Calu3 (cell line): ENCODE results near the gene PTPRN2. TPM values are rescaled to one million over a fixed set of nuclear protein-coding genes. Genes with fewer than 3 reads are reported as not detected.
"Not testable (repeated sequence)": the region's sequence is repeated elsewhere in the genome, so short reads cannot be mapped to it uniquely, and the experiment has no call there.

Source experiments
- BruUV-seq: library from RNA; stranded (reverse); fragments of 400-500 nt; replicated peaks from 2 replicates; lab custom pipeline; 2021; lab: Mats Ljungman, UMichigan
- CTCF ChIA-PET: fragments of 300-600 bp; sonication (Branson Sonifier 250); formaldehyde crosslinking; loops from one replicate; lab custom pipeline; 2022; ENCODE audit warnings: antibody characterized with exemption; lab: Charles Lee
- DNase-seq: peaks from one replicate; pipeline ENCODE4 v3.0.0; 2022
- H3K27ac Mint-ChIP-seq: one replicate; pipeline ENCODE4 v1.8.0; 2022; ENCODE audit warnings: mixed read lengths; ENCODE audit not compliant: unreplicated experiment
- H3K27me3 Mint-ChIP-seq: one replicate; pipeline ENCODE4 v1.8.0; 2022; ENCODE audit warnings: mixed read lengths; ENCODE audit not compliant: unreplicated experiment
- H3K36me3 Mint-ChIP-seq: one replicate; pipeline ENCODE4 v1.8.0; 2022; ENCODE audit warnings: mild to moderate bottlenecking, moderate library complexity, mixed read lengths; ENCODE audit not compliant: insufficient read depth, unreplicated experiment
- H3K4me1 Mint-ChIP-seq: one replicate; pipeline ENCODE4 v1.8.0; 2022; ENCODE audit warnings: mild to moderate bottlenecking, low read depth, mixed read lengths; ENCODE audit not compliant: unreplicated experiment
- H3K4me3 Mint-ChIP-seq: one replicate; pipeline ENCODE4 v1.8.0; 2022; ENCODE audit warnings: mild to moderate bottlenecking, low read depth, moderate library complexity, mixed read lengths; ENCODE audit not compliant: unreplicated experiment
- H3K9me3 Mint-ChIP-seq: one replicate; pipeline ENCODE4 v1.8.0; 2022; ENCODE audit warnings: low read depth, mixed read lengths; ENCODE audit not compliant: unreplicated experiment
- CTCF ChIP-seq: fragments of 200-600 bp; IDR thresholded peaks from one replicate; pipeline ENCODE4 v1.8.0; 2022; ENCODE audit warnings: antibody characterized with exemption; ENCODE audit not compliant: unreplicated experiment
- intact Hi-C: fragments of 100-400 bp; cut with micrococcal nuclease; formaldehyde crosslinking; loops from one replicate; pipeline ENCODE4 v1.10.0; 2022; ENCODE audit not compliant: unreplicated experiment
- total RNA-seq: library from RNA; stranded (reverse); gene quantifications from 2 replicates; pipeline ENCODE4 v1.2.3, GENCODE V29; 2022

The PTPRN2 gene
- total RNA-seq, 1 experiment from 2014 or later = 2.0 TPM

GRCh38 chr7:158255558-158255957 is 332.1 kb downstream of the PTPRN2 start:
- Mint-ChIP-seq H3K27ac (no peak overlapping the region), H3K4me3 (no peak overlapping the region), H3K27me3 (no peaks in the 10 kb centered on the region), H3K4me1 (no peaks in the 10 kb centered on the region), H3K9me3 (peaks cover 6% of the 10 kb centered on the region), H3K36me3 (no peaks in the 10 kb centered on the region)
- BruUV-seq = no TSS peak
- no peak for TF ChIP-seq CTCF
- intact Hi-C loops = no loop called here
- CTCF ChIA-PET = no interaction called here
- no peak for DNase-seq

DNA sequence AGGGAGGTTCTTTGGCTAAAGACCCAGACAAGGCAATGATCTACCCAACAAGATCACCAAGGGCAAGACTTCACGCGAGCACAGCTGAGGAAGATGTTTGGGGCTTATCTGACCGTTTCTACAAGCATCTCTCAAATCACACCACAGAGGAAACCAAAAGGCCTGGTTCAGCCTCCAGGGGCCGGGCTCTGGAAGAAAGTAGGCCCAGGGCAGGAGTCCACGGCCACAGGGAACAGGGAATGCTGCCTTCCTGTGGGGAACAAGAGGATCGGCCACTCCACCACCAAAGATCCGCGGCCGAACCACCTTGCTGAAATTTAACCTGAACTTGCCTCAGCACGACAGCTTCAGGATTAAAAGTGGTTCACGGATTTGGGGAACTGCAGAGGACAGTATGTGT is 332.5 kb downstream of the PTPRN2 start:
- no TSS peak for BruUV-seq
- no peak for TF ChIP-seq CTCF
- no peak overlapping the region for H3K4me3 Mint-ChIP-seq
- CTCF ChIA-PET = no interaction called here
- no peak for DNase-seq
- H3K4me1 Mint-ChIP-seq = no peaks in the 10 kb centered on the region
- intact Hi-C loops = no loop called here
- H3K27me3 Mint-ChIP-seq = no peaks in the 10 kb centered on the region
- peaks cover 6% of the 10 kb centered on the region for H3K9me3 Mint-ChIP-seq
- H3K36me3 Mint-ChIP-seq = no peaks in the 10 kb centered on the region
- H3K27ac Mint-ChIP-seq = no peak overlapping the region

- H3K4me3 Mint-ChIP-seq, H3K9me3 Mint-ChIP-seq, DNase-seq, intact Hi-C loops, H3K36me3 Mint-ChIP-seq, BruUV-seq, H3K27ac Mint-ChIP-seq, CTCF ChIA-PET, H3K27me3 Mint-ChIP-seq, H3K4me1 Mint-ChIP-seq: not testable (repeated sequence)
These were observed 334.0 kb downstream of the PTPRN2 start for GRCh38 chr7:158253670-158254045.

GRCh38 chr7:158252837-158253669 is 334.6 kb downstream of the PTPRN2 start:
- Mint-ChIP-seq H3K27me3 (no peaks in the 10 kb centered on the region), H3K9me3 (peaks cover under 1% of the 10 kb centered on the region), H3K27ac (no peak overlapping the region), H3K4me3 (no peak overlapping the region), H3K36me3 (no peaks in the 10 kb centered on the region), H3K4me1 (no peaks in the 10 kb centered on the region)
- TF ChIP-seq CTCF = no peak
- no peak for DNase-seq
- intact Hi-C loops = no loop called here
- no TSS peak for BruUV-seq
- CTCF ChIA-PET = no interaction called here
